Tibial nerve (tissue), 3 donors: ENCODE measurements around the gene PPIA.

Source experiments
- CTCF ChIP-seq, 5 experiments: fragments of 200-600 bp in 3 of 5; fragments of 450-650 bp in 2 of 5; sonication (generic) in 3 of 5; IDR thresholded peaks; one replicate each; pipeline ENCODE4 v1.5.1; 2016 to 2019; ENCODE audit warnings: antibody characterized with exemption in 5 of 5, mild to moderate bottlenecking in 3 of 5, moderate library complexity in 2 of 5
- POLR2A ChIP-seq, 2 donors: fragments of 450-650 bp; IDR thresholded peaks; one replicate each; pipeline ENCODE4 v1.6.1; 2017; ENCODE audit warnings: antibody characterized with exemption in 2 of 2, mild to moderate bottlenecking in 2 of 2, moderate library complexity in 2 of 2

DNA sequence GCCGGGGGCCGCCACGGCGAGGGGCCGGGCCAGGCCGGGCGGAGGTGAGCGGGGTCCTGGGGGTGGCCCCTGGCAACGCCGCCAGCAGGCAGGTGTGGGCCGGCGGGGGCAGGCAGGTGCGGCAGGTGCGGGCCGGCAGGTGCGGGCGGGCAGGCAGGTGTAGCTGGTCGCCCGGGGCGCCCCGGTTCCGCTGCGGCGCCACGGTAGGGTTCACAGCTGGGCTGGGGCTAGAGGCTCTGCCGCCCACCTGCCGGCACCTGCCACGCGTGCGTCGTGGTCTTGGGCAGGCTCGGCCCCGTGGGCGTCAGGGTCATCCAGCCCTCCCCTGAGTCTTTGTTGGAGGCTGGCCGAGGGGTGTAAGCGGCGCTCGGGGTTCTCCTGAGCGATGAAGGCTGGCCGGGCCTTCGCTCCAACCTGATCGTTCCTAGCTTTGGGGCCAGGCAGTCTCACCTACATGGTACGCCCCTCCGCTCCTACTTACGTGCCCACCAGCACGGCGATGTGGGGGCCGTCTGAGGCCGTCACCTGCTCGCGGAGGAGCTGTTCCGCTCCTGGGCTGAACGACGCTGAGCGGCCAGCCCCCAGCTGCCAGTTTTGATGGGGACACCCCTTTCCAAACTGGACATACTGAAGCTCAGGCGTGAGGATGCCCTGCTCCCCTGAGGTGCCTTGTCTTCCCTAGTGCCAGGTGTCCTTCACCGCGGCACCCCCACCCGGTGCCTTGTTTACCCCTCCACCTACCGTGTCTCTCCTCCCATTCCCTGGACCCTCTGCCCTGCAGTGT is 47.3 kb upstream of the PPIA start:
- TF ChIP-seq CTCF (IDR thresholded peaks at IDR 0.05), result no peak
- no peak for TF ChIP-seq POLR2A (IDR thresholded peaks at IDR 0.05)
